Measurements from ENCODE around the gene MINPP1.

- TF ChIP-seq CTCF (IDR thresholded peaks at IDR 0.05) (no peak), EZH2phosphoT487 (IDR thresholded peaks at IDR 0.05) (no peak)
Observed at GRCh38 chr10:87578842-87579401, 74.2 kb downstream of the MINPP1 start.

Measured in neural progenitor cell (in vitro differentiated cells).